ENCODE data around the gene NXN. TPM values are rescaled to one million over a fixed set of nuclear protein-coding genes. Genes with fewer than 3 reads are reported as not detected.
"Not testable (repeated sequence)": the region's sequence is repeated elsewhere in the genome, so short reads cannot be mapped to it uniquely, and the experiment has no call there.

Gene NXN
- polyA plus RNA-seq, 3 donors: not detected

DNA sequence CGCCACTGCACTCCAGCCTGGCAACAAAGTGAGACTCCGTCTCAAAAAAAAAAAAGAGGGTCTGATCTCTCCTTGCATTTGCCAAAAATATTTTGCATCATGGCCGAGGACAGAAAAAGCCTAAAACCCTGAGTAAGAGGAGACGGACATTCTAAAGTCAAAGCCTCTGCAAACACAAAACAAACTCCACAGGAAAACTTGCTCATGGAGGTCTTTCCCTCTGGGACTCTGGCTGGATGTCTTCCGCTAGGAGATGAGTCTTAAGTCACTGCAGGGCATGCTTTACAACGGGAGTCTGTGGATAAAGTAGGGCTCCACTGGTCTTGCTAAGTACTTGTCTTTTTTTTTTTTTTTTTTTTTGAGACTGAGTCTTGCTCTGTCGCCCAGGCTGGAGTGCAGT is 123.4 kb downstream of the NXN start:
- Mint-ChIP-seq H3K36me3 (no peaks in the 10 kb centered on the region), H3K9me3 (peaks cover 0 to 2% (median 0%) of the 10 kb centered on the region in 7 donors), H3K4me3 (no peak overlapping the region), H3K27me3 (ENCODE audit: low read depth in 3 of 3) (peaks cover 2 to 17% (median 10%) of the 10 kb centered on the region in 3 donors), H3K27ac (no peak overlapping the region), H3K4me1 (no peaks in the 10 kb centered on the region)
- Histone ChIP-seq H3K9me3 (replicated peaks in 1 of 2; ENCODE audit: control insufficient read depth in 1 of 2, insufficient read depth in 1 of 2, low read length in 2 of 2) (no peaks in the 10 kb centered on the region), H3K27me3 (ENCODE audit: control insufficient read depth in 2 of 2, insufficient read depth in 2 of 2, low read length in 2 of 2) (no peaks in the 10 kb centered on the region), H3K27ac (ENCODE audit: low read depth in 1 of 2, low read length in 2 of 2) (no peak overlapping the region), H3K36me3 (replicated peaks in 1 of 2; ENCODE audit: control insufficient read depth in 1 of 2, insufficient read depth in 2 of 2, low read length in 2 of 2) (no peaks in the 10 kb centered on the region), H3K4me2 (replicated peaks; ENCODE audit: extremely low read depth, low read length, poor library complexity, severe bottlenecking) (no peak overlapping the region), H2AFZ (ENCODE audit: insufficient read depth, low read depth, low read length, poor library complexity, severe bottlenecking) (no peak overlapping the region), H3K4me3 (replicated peaks in 1 of 3; ENCODE audit: low read depth in 2 of 3, low read length in 3 of 3) (no peak overlapping the region), H3K4me1 (ENCODE audit: control insufficient read depth in 1 of 2, insufficient read depth in 2 of 2, low read length in 2 of 2) (no peaks in the 10 kb centered on the region), H3K79me2 (ENCODE audit: insufficient read depth, low read length) (no peaks in the 10 kb centered on the region), H4K20me1 (ENCODE audit: insufficient read depth, low read length) (no peaks in the 10 kb centered on the region), H3K9ac (ENCODE audit: insufficient read depth, low read length, poor library complexity, severe bottlenecking) (no peak overlapping the region)
- WGBS (ENCODE audit: insufficient coverage): 92% methylated on average over 4 of the region's 7 CpGs
- intact Hi-C loops (cut with micrococcal nuclease): no loop called here
- no peak for DNase-seq
- TF ChIP-seq, protein P1, sequence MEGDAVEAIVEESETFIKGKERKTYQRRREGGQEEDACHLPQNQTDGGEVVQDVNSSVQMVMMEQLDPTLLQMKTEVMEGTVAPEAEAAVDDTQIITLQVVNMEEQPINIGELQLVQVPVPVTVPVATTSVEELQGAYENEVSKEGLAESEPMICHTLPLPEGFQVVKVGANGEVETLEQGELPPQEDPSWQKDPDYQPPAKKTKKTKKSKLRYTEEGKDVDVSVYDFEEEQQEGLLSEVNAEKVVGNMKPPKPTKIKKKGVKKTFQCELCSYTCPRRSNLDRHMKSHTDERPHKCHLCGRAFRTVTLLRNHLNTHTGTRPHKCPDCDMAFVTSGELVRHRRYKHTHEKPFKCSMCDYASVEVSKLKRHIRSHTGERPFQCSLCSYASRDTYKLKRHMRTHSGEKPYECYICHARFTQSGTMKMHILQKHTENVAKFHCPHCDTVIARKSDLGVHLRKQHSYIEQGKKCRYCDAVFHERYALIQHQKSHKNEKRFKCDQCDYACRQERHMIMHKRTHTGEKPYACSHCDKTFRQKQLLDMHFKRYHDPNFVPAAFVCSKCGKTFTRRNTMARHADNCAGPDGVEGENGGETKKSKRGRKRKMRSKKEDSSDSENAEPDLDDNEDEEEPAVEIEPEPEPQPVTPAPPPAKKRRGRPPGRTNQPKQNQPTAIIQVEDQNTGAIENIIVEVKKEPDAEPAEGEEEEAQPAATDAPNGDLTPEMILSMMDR (IDR thresholded peaks at IDR 0.05): no peak

DNA sequence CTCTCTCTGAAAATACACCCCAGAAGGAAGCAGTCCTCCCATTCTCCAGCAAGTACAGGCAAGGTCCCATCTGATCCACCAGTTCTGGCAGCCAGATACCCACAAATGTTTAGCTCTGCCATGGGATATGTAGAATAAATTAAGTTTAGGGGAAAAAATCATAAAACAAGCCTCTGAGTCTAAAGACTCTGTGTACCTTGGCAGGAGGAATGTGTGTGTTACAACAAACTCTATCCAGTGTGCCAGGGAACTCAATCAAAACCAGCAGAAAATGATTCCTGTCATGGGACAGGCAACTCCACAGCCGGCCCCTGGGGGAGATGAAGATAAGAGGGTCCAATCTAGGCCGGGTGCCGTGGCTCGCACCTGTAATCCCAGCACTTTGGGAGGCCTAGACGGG is 124.0 kb downstream of the NXN start:
- intact Hi-C loops (cut with micrococcal nuclease): no loop called here
- H4K20me1 ChIP-seq (ENCODE audit: insufficient read depth, low read length): no peaks in the 10 kb centered on the region
- DNase-seq: no peak
- H3K36me3 Mint-ChIP-seq: no peaks in the 10 kb centered on the region
- H3K27ac ChIP-seq (ENCODE audit: low read depth in 1 of 2, low read length in 2 of 2): no peak overlapping the region
- peaks cover 0 to 2% (median 0%) of the 10 kb centered on the region in 7 donors for H3K9me3 Mint-ChIP-seq
- H3K4me3 ChIP-seq (replicated peaks in 1 of 3; ENCODE audit: low read depth in 2 of 3, low read length in 3 of 3): no peak overlapping the region
- H2AFZ ChIP-seq (ENCODE audit: insufficient read depth, low read depth, low read length, poor library complexity, severe bottlenecking): no peak overlapping the region
- no peaks in the 10 kb centered on the region for H3K79me2 ChIP-seq (ENCODE audit: insufficient read depth, low read length)
- peaks cover 2 to 18% (median 7%) of the 10 kb centered on the region in 3 donors for H3K27me3 Mint-ChIP-seq (ENCODE audit: low read depth in 3 of 3)
- H3K4me2 ChIP-seq (replicated peaks; ENCODE audit: extremely low read depth, low read length, poor library complexity, severe bottlenecking): no peak overlapping the region
- H3K9me3 ChIP-seq (replicated peaks in 1 of 2; ENCODE audit: control insufficient read depth in 1 of 2, insufficient read depth in 1 of 2, low read length in 2 of 2): no peaks in the 10 kb centered on the region
- H3K27me3 ChIP-seq (ENCODE audit: control insufficient read depth in 2 of 2, insufficient read depth in 2 of 2, low read length in 2 of 2): no peaks in the 10 kb centered on the region
- H3K4me1 Mint-ChIP-seq: no peaks in the 10 kb centered on the region
- WGBS (ENCODE audit: insufficient coverage): 92% methylated on average over 4 of the region's 5 CpGs
- no peaks in the 10 kb centered on the region for H3K4me1 ChIP-seq (ENCODE audit: control insufficient read depth in 1 of 2, insufficient read depth in 2 of 2, low read length in 2 of 2)
- H3K27ac Mint-ChIP-seq: no peak overlapping the region
- no peak overlapping the region for H3K4me3 Mint-ChIP-seq
- TF ChIP-seq, protein P1 (IDR thresholded peaks at IDR 0.05): no peak
- no peak overlapping the region for H3K9ac ChIP-seq (ENCODE audit: insufficient read depth, low read length, poor library complexity, severe bottlenecking)
- no peaks in the 10 kb centered on the region for H3K36me3 ChIP-seq (replicated peaks in 1 of 2; ENCODE audit: control insufficient read depth in 1 of 2, insufficient read depth in 2 of 2, low read length in 2 of 2)

DNA sequence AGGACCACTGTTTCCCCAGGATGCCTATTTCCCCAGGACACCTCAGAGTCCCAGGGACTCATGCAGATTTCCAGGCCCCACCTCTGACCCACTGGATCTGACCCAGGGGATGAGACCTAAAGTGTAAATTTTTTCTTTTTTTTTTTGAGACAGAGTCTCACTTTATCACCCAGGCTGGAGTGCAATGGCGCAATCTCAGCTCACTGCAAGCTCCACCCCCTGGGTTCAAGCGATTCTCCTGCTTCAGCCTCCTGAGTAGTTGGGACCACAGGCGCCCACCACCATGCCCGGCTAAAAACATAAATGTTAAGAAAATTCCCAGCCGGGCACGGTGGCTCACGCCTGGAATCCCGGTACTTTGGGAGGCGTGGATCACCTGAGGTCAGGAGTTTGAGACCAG is 126.7 kb downstream of the NXN start:
- 88% methylated on average over 2 of the region's 9 CpGs for WGBS (ENCODE audit: insufficient coverage)
- H3K36me3 Mint-ChIP-seq; H3K27ac ChIP-seq (ENCODE audit: low read depth in 1 of 2, low read length in 2 of 2); H3K27ac Mint-ChIP-seq; H2AFZ ChIP-seq (ENCODE audit: insufficient read depth, low read depth, low read length, poor library complexity, severe bottlenecking); H3K9me3 Mint-ChIP-seq; H3K36me3 ChIP-seq (replicated peaks in 1 of 2; ENCODE audit: control insufficient read depth in 1 of 2, insufficient read depth in 2 of 2, low read length in 2 of 2); DNase-seq; H3K4me1 ChIP-seq (ENCODE audit: control insufficient read depth in 1 of 2, insufficient read depth in 2 of 2, low read length in 2 of 2); intact Hi-C loops (cut with micrococcal nuclease); H3K4me3 ChIP-seq (replicated peaks in 1 of 3; ENCODE audit: low read depth in 2 of 3, low read length in 3 of 3); H3K9me3 ChIP-seq (replicated peaks in 1 of 2; ENCODE audit: control insufficient read depth in 1 of 2, insufficient read depth in 1 of 2, low read length in 2 of 2); H3K9ac ChIP-seq (ENCODE audit: insufficient read depth, low read length, poor library complexity, severe bottlenecking); H3K4me1 Mint-ChIP-seq; H3K4me2 ChIP-seq (replicated peaks; ENCODE audit: extremely low read depth, low read length, poor library complexity, severe bottlenecking); H4K20me1 ChIP-seq (ENCODE audit: insufficient read depth, low read length); H3K27me3 ChIP-seq (ENCODE audit: control insufficient read depth in 2 of 2, insufficient read depth in 2 of 2, low read length in 2 of 2); H3K79me2 ChIP-seq (ENCODE audit: insufficient read depth, low read length); H3K4me3 Mint-ChIP-seq: not testable (repeated sequence)
- peaks cover 14 to 32% (median 16%) of the 10 kb centered on the region in 3 donors for H3K27me3 Mint-ChIP-seq (ENCODE audit: low read depth in 3 of 3)
